Activated effector memory CD4-positive, alpha-beta T cell treated with Interleukin-2 at 50 U/mL for 16 hours (primary cell): ENCODE results near the gene OPCML.

Experiments used
- DNase-seq: peaks from one replicate; pipeline ENCODE4 v3.0.0-alpha.2; 2020

The OPCML gene

GRCh38 chr11:132448334-132448995 is 1083.8 kb downstream of the OPCML start:
- DNase-seq, result no peak

DNA sequence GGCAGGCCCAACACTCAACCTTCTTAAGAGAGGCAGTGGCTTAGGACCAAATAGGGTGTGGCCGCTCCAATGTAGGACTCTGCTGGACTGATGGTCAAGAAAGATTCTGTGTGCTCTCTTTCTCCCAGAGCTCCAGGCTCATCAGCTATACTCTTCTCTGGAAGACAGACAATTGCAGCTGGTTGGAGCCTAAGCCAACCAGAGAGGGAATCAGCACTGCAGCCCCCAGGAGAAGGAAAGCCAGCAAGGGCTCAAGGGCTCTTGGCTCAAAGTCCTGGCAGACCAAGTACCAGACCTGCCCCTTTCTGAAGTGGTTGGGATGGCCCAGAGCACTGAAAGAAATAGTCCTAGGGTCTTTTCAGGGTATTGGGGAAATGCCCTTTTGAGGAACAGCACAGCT is 1084.5 kb downstream of the OPCML start:
- no peak for DNase-seq

DNA sequence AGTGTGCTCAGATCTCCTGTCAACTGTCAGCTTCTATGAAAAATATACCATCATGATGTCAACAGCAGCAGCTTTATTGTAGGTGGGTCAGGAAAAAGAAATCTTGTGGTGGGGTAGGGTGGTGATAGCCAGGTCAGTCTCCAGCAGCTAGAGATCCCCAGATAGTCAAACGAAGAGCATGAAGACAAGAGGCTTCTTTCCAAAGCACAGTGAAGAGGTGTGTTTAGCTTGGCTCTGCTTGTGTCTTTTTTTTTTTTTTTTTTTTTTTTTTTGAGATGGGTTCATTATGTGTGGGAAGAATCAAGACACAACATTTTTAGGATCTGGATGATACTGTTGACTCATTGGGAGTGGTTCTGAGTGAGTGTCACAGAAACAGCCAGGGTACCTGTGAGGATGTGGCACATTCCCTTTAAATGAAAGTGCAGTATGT is 1086.4 kb downstream of the OPCML start:
- DNase-seq, result no peak

- DNase-seq, result no peak
These were observed 1087.4 kb downstream of the OPCML start for GRCh38 chr11:132444911-132445310.

GRCh38 chr11:132439711-132440255 is 1092.5 kb downstream of the OPCML start:
- DNase-seq, result no peak

- DNase-seq, result no peak
These were observed 1093.9 kb downstream of the OPCML start for GRCh38 chr11:132438418-132438817.

- DNase-seq, result no peak
These were observed 1101.8 kb downstream of the OPCML start for GRCh38 chr11:132430429-132431062.

DNA sequence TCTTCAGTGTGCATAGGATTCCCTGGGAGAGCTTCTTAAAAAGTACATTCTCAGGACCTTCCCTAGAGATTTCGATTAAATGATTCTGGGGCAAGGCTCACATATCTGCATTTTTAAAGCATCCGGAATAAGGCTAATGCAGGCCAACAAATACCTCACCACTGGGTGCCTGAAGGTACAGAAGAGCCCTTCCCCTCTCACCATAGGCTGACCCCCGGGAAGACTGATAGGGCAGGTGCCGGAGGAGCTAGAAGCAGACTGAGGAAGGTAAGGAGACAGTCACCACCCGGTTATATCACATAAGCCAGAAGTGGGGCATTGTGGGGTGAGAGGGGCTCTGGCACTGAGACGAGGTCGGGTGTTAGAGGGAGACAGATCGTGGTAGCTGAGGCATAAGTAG is 1102.6 kb downstream of the OPCML start:
- no peak for DNase-seq

DNA sequence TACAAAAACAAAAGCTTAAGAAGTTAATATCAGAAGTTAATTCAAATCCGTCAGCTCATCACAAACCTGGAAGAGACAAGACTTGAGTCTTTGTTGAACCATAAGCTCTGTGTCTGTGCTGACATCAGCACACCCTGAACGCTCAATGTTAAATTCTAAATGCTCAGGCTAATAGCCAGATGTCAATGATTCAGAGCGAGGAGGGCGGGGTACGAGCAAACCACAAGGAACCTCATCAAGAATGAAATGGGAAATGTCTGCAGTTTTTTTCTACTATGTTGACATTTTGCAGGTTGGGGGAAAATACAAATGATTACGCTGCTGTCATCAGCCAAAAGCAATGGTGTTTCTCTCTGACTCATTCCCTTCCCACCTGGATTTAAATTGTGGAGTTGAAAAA is 1104.7 kb downstream of the OPCML start:
- no peak for DNase-seq

DNA sequence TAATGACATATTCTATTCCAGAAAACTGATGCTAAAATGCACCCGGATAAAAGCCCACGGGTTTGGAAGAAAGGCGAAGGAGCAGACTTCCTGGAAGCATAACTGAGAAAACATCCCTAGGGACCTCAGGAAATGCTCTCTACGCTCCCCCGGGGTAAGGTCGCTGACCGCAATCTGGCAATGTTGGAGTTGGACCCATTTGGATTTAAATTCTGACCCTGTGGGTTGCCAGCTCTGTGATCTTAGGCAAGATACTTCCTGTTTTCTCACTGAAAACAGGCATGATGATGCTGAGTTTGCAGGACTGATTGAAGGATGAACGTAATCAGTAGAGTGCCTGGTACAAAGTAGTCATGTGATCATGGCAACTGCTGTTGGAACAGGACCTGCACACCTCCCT is 1107.9 kb downstream of the OPCML start:
- DNase-seq, result no peak

GRCh38 chr11:132423266-132423665 is 1109.0 kb downstream of the OPCML start:
- no peak for DNase-seq

GRCh38 chr11:132422722-132423121 is 1109.6 kb downstream of the OPCML start:
- no peak for DNase-seq

GRCh38 chr11:132421555-132421954 is 1110.7 kb downstream of the OPCML start:
- no peak for DNase-seq

GRCh38 chr11:132414451-132414850 is 1117.8 kb downstream of the OPCML start:
- DNase-seq, result no peak

DNA sequence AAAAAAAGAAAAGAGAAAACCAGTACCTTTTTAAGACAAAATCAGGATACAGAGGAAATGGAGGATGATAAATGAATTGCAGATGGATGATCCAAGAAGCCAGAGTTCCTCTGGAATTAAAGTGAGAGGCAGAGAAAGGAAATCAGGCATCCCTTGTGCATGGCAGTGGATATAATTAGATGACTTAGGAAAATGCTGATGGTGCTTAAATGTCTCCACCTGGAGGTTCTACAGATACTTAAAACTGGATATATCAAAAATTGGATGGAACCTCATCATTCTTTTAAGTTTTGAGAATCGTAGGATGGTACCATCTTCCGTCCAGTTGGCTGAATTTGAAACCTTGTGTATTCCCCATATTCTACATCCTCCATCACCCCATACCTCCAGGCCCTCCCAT is 1121.9 kb downstream of the OPCML start:
- no peak for DNase-seq

DNA sequence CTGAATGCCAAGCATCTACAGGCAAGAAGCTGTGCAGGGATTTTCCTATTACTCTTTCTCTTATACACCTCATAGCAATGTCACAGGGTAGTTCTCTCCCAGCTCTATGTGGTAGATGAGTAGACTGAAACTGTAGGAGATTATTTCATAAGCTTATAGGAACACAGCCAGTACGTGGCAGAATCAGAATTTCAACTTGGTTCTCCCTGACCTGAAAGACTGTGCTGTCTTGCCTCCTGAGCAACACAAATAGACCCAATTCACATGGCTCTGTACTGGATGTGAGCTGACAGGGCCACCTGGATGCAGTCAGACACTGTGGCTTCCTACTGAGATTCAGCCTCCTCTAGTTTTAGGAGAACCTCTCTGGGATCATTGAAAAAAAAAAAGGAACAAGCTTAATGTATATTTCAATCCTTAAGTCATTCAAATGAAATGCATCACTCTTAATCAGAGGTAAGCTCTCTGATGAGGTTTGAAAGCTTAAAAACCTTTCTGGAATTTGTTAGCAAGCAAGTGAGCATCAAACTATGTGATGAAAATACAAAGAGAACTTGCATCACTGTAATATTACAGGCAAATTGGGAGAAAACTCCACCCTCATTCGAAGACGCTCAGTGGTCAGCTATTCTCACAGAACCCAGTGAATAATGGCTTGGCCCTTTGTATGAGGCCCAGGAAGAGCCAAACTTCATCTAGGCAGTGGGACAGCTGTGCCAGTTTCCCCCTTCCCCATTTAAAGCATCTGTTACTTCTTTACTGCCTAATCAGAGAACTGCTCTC is 1122.5 kb downstream of the OPCML start:
- no peak for DNase-seq

DNA sequence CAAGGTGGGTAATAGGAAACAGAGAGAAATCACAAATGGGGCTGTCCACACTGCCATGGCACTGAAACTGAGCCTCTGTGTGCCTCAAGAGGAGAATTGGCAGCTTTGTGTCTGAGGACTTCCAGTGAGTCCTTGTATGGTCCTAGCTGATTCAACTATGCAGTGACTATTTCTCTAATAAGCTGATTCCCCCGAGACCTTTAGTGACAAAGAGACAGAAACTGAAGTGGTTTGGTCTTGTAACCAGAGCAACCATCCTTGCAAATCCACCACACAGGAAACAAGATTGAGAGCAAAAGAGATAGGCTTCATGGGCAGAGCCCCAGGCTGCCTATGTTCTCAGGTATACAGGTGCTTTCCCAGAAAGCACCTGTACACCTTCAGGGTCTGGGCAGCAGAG is 1123.4 kb downstream of the OPCML start:
- DNase-seq, result no peak

GRCh38 chr11:132405728-132406127 is 1126.6 kb downstream of the OPCML start:
- DNase-seq, result no peak

DNA sequence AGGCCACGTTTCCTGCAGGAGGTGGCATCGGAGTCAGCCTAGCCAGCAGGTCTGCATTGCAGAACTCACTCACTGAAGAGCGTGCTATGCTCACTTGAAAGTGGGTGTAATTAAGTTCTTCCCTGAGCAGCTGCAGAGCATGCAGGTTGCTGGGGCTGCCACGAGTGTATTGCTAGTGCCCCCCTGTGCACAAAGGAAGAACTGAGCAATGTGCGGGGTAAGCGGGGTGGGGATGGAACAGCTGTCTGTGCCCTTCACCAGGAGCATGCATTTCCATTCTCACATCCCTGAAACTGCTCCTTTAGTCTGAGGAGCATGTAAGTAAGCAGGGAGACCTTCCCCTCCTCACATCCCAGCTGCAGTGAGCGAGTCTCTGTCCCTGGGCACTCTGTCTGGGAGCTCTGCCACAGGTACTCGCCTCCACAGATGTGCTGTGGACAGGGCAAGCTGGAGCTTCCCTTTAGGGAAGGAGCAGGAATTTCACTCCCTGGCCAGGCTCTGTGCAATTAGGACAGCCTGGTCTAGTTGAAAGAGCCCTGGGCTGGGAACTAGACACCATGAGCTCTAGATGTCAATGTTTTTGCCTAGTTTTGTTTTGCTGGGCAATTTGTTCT is 1130.1 kb downstream of the OPCML start:
- DNase-seq, result no peak

GRCh38 chr11:132396318-132396717 is 1136.0 kb downstream of the OPCML start:
- no peak for DNase-seq

DNA sequence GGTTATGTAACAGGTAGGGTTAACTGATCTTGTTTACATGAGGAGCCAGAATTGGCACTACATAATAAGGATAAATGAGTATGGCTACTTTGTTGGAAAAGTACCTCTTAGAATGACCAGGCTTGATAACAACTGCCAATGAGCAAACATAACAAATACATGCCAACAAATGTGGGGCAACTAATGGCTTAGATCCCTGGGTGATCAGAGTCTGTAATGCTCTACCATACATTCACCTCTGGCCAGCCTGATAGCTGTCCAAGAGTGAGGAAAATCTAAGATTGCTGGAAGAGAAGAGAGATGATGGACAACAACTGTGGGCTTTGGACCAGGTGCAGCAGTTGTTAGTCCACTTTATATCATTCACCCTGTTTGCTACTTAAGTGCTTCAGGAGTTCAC is 1136.9 kb downstream of the OPCML start:
- DNase-seq, result no peak

DNA sequence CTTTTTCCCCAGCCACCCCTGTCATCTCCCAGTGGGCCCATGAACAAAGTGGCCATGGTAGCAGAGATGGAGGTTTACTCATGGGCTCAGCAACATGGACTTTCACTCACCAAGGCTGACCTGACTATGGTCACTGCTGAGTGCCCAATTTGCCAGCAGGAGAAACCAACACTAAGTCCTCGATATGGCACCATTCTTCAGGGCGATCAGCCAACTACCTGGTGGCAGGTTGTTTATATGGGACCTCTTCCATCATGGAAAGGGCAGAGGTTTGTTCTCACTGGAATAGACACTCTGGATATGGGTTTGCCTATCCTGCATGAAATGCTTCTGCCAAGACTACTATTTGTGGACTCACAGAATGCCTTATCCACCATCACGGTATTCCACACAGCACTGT is 1152.8 kb downstream of the OPCML start:
- DNase-seq, result no peak

GRCh38 chr11:132373405-132374143 is 1158.7 kb downstream of the OPCML start:
- no peak for DNase-seq
